H1 (cell line): Measurements from ENCODE around the gene TBC1D9. TPM values are rescaled to one million over a fixed set of nuclear protein-coding genes. Genes with fewer than 3 reads are reported as not detected.

ENCODE experiments used
- CTCF ChIA-PET: fragments of 300-600 bp; sonication (Branson Sonifier 250); formaldehyde crosslinking; loops from one replicate; lab custom pipeline; 2021; ENCODE audit not compliant: partially characterized antibody; lab: Charles Lee
- POLR2A ChIA-PET: fragments of 300-600 bp; sonication (Branson Sonifier 250); formaldehyde crosslinking; loops from one replicate; lab custom pipeline; 2021; ENCODE audit warnings: inconsistent platforms; ENCODE audit not compliant: partially characterized antibody; lab: Charles Lee
- DNase-seq, 2 experiments: peaks; one replicate each; pipeline versions ENCODE4 v3.0.0 to v3.0.0-alpha.2; 2010 to 2022; ENCODE audit warnings: low spot score in 2 of 2, low read depth in 1 of 2, mixed read lengths in 1 of 2
- FAIRE-seq: peaks from 2 replicates; lab custom pipeline; 2011; peaks lifted over from hg19 to GRCh38; lab: Jason Lieb, UNC
- H2AFZ ChIP-seq: 2 replicates; pipeline ENCODE4 v1.8.1; 2012; ENCODE audit warnings: low read length, inconsistent platforms
- H2AK5ac ChIP-seq: 2 replicates; pipeline ENCODE4 v1.6.1; 2013; ENCODE audit warnings: low read depth, low read length
- H2BK120ac ChIP-seq: replicated peaks from 2 replicates; pipeline ENCODE3; 2013; ENCODE audit warnings: low read depth, low read length, inconsistent platforms
- H2BK12ac ChIP-seq: 2 replicates; pipeline ENCODE4 v1.6.1; 2013; ENCODE audit warnings: low read depth, low read length
- H2BK15ac ChIP-seq: 2 replicates; pipeline ENCODE4 v1.6.1; 2013; ENCODE audit warnings: low read length
- H2BK20ac ChIP-seq: 2 replicates; pipeline ENCODE4 v1.6.1; 2013; ENCODE audit warnings: low read length
- H2BK5ac ChIP-seq: 2 replicates; pipeline ENCODE4 v1.6.1; 2013; ENCODE audit warnings: low read depth, low read length
- H3K14ac ChIP-seq: 2 replicates; pipeline ENCODE4 v1.6.1; 2013; ENCODE audit warnings: inconsistent platforms; ENCODE audit not compliant: insufficient read length
- H3K18ac ChIP-seq: 2 replicates; pipeline ENCODE4 v1.6.1; 2013; ENCODE audit warnings: low read length; ENCODE audit errors: extremely low read depth
- H3K23ac ChIP-seq: 2 replicates; pipeline ENCODE4 v1.6.1; 2013; ENCODE audit warnings: inconsistent platforms; ENCODE audit not compliant: insufficient read length
- H3K23me2 ChIP-seq: 2 replicates; pipeline ENCODE4 v1.6.1; 2013; ENCODE audit warnings: low read depth, low read length
- H3K27ac ChIP-seq: 2 replicates; pipeline ENCODE4 v1.6.1; 2011; ENCODE audit warnings: low read depth, low read length, inconsistent platforms
- H3K27me3 ChIP-seq, 4 experiments: replicated peaks in 1 of 4; 1 replicate in 1 of 4; 2 replicates in 3 of 4; pipeline versions ENCODE4 v1.6.1 to v1.8.1; 2011 to 2013; ENCODE audit warnings: low read length in 3 of 4, mild to moderate bottlenecking in 3 of 4, inconsistent platforms in 2 of 4, mixed read lengths in 2 of 4, moderate library complexity in 1 of 4; ENCODE audit not compliant: control insufficient read depth in 3 of 4, insufficient read depth in 3 of 4; ENCODE audit errors: extremely low read depth in 1 of 4
- H3K36me3 ChIP-seq, 4 experiments: 2 replicates each; pipeline versions ENCODE4 v1.6.1 to v1.8.1; 2011 to 2013; ENCODE audit warnings: mild to moderate bottlenecking in 4 of 4, low read length in 3 of 4, moderate library complexity in 2 of 4, control low read depth in 1 of 4, inconsistent platforms in 1 of 4; ENCODE audit not compliant: insufficient read depth in 4 of 4, control insufficient read depth in 2 of 4
- H3K4ac ChIP-seq: replicated peaks from 2 replicates; pipeline ENCODE3; 2013; ENCODE audit warnings: low read length, low read depth, mixed read lengths, inconsistent platforms; ENCODE audit not compliant: insufficient read length
- H3K4me1 ChIP-seq, 4 experiments: replicated peaks in 1 of 4; 1 replicate in 1 of 4; 2 replicates in 3 of 4; pipeline versions ENCODE4 v1.6.1 to v1.8.1; 2011 to 2013; ENCODE audit warnings: low read length in 3 of 4, inconsistent platforms in 2 of 4, mixed read lengths in 1 of 4; ENCODE audit not compliant: insufficient read depth in 4 of 4, control insufficient read depth in 3 of 4
- H3K4me2 ChIP-seq, 2 experiments: 2 replicates each; pipeline versions ENCODE4 v1.6.1 to v1.8.1; 2011 to 2013; ENCODE audit warnings: low read depth in 2 of 2, low read length in 2 of 2, control low read depth in 1 of 2, inconsistent platforms in 1 of 2, mild to moderate bottlenecking in 1 of 2; ENCODE audit not compliant: insufficient read depth in 1 of 2
- H3K4me3 ChIP-seq, 4 experiments: fragments of 200-600, 300-600 bp in 1 of 4; sonication (generic), shearing (Covaris generic), sonication (Bioruptor Twin) in 1 of 4; 2 replicates each; pipeline versions ENCODE4 v1.5.1 to v1.8.1; 2011 to 2016; ENCODE audit warnings: low read length in 4 of 4, low read depth in 3 of 4, control low read depth in 2 of 4, inconsistent platforms in 2 of 4, mild to moderate bottlenecking in 2 of 4, mixed read lengths in 1 of 4, moderate library complexity in 1 of 4; ENCODE audit not compliant: insufficient read depth in 2 of 4; ENCODE audit errors: extremely low read depth in 1 of 4
- H3K56ac ChIP-seq: replicated peaks from 2 replicates; pipeline ENCODE3; 2013; ENCODE audit warnings: low read depth, mild to moderate bottlenecking, mixed read lengths, low read length, inconsistent platforms; ENCODE audit not compliant: insufficient read length
- H3K79me1 ChIP-seq: 2 replicates; pipeline ENCODE4 v1.6.1; 2013; ENCODE audit warnings: low read depth, low read length, control low read depth
- H3K79me2 ChIP-seq, 2 experiments: 2 replicates each; pipeline versions ENCODE4 v1.6.1 to v1.8.1; 2012 to 2013; ENCODE audit warnings: low read length in 2 of 2, mild to moderate bottlenecking in 2 of 2, inconsistent platforms in 1 of 2; ENCODE audit not compliant: insufficient read depth in 2 of 2, control insufficient read depth in 1 of 2
- H3K9ac ChIP-seq, 4 experiments: replicated peaks in 1 of 4; 1 replicate in 1 of 4; 2 replicates in 3 of 4; pipeline versions ENCODE4 v1.6.1 to v1.8.1; 2011 to 2013; ENCODE audit warnings: low read depth in 3 of 4, low read length in 3 of 4, control low read depth in 2 of 4, mild to moderate bottlenecking in 2 of 4, moderate library complexity in 2 of 4, inconsistent platforms in 1 of 4; ENCODE audit errors: extremely low read depth in 1 of 4
- H3K9me3 ChIP-seq, 2 experiments: 2 replicates each; pipeline versions ENCODE4 v1.6.1 to v1.8.1; 2012 to 2013; ENCODE audit warnings: mild to moderate bottlenecking in 2 of 2, moderate library complexity in 2 of 2, control low read depth in 1 of 2, inconsistent platforms in 1 of 2, low read depth in 1 of 2, low read length in 1 of 2, mixed read lengths in 1 of 2; ENCODE audit not compliant: insufficient read depth in 2 of 2
- H4K20me1 ChIP-seq, 2 experiments: replicated peaks in 1 of 2; 2 replicates each; pipeline versions ENCODE3 to v1.8.1; 2011 to 2013; ENCODE audit warnings: inconsistent platforms in 2 of 2, low read length in 2 of 2, mild to moderate bottlenecking in 1 of 2; ENCODE audit not compliant: insufficient read depth in 2 of 2, control insufficient read depth in 1 of 2
- H4K5ac ChIP-seq: 2 replicates; pipeline ENCODE4 v1.6.1; 2013; ENCODE audit warnings: low read length, low read depth, mixed read lengths, inconsistent platforms; ENCODE audit not compliant: insufficient read length
- H4K8ac ChIP-seq: 2 replicates; pipeline ENCODE4 v1.8.0; 2013; ENCODE audit warnings: mild to moderate bottlenecking, moderate library complexity, low read length, inconsistent platforms; ENCODE audit not compliant: insufficient read depth; ENCODE audit errors: extremely low read depth
- H4K91ac ChIP-seq: replicated peaks from 2 replicates; pipeline ENCODE3; 2013; ENCODE audit warnings: low read length, mixed read lengths, inconsistent platforms; ENCODE audit not compliant: insufficient read length
- FOSL1 ChIP-seq: IDR thresholded peaks from 2 replicates; pipeline ENCODE4 v1.6.1; 2011; ENCODE audit warnings: mild to moderate bottlenecking, low read depth, low read length, moderate library complexity; ENCODE audit not compliant: insufficient read depth
- KDM1A ChIP-seq: fragments of 200-600, 300-600 bp; sonication (generic); IDR thresholded peaks from 2 replicates; pipeline ENCODE4 v1.7.1; 2016; ENCODE audit warnings: mild to moderate bottlenecking, low read length, borderline replicate concordance
- PHF8 ChIP-seq: fragments of 200-600 bp; sonication (generic); conservative IDR thresholded peaks from 2 replicates; pipeline ENCODE4 v1.7.1; 2012; ENCODE audit warnings: low read depth, mild to moderate bottlenecking, inconsistent platforms, low read length, moderate library complexity
- SIN3A ChIP-seq, 2 experiments: IDR thresholded peaks in 1 of 2; conservative IDR thresholded peaks in 1 of 2; 2 replicates each; pipeline ENCODE4 v1.6.1; 2011 to 2012; ENCODE audit warnings: low read length in 2 of 2, improper control_type of control experiment in 1 of 2, low read depth in 1 of 2, mild to moderate bottlenecking in 1 of 2
- SUZ12 ChIP-seq: fragments of 200-600 bp; sonication (generic); IDR thresholded peaks from 2 replicates; pipeline ENCODE4 v1.6.1; 2012; ENCODE audit warnings: mild to moderate bottlenecking, inconsistent platforms, low read length, moderate library complexity, mixed read lengths
- TAF7 ChIP-seq: optimal IDR thresholded peaks from 2 replicates; pipeline ENCODE3; 2011; ENCODE audit warnings: low read depth, mild to moderate bottlenecking, inconsistent platforms, low read length, moderate library complexity, borderline replicate concordance
- WGBS, 2 experiments: shearing (Covaris generic) in 1 of 2; methylation state at CpG; one replicate each; pipeline versions ENCODE4 v1.1.6 to v1.1.7; 2013 to 2015; ENCODE audit warnings: low lambda C conversion rate in 2 of 2, mixed read lengths in 2 of 2, inconsistent platforms in 1 of 2, low coverage in 1 of 2, missing lambda C conversion rate in 1 of 2; ENCODE audit not compliant: insufficient replicate concordance in 2 of 2, insufficient coverage in 1 of 2, insufficient read length in 1 of 2; ENCODE audit errors: extremely low coverage in 1 of 2, missing lambda C conversion rate in 1 of 2; 5-methylcytosine and 5-hydroxymethylcytosine counted together
- polyA plus RNA-seq, 7 experiments: library from polyadenylated mRNA; depleted of rRNA in 3 of 7; stranded (reverse) in 5 of 7; unstranded in 2 of 7; fragments of >200 nt in 5 of 7; fragments of 200-250 nt in 2 of 7; gene quantifications; 1 replicate in 5 of 7; 2 replicates in 1 of 7; 4 replicates in 1 of 7; pipeline versions ENCODE4 v1.2.1 to v1.2.3, GENCODE V29; 2011 to 2013; ENCODE audit warnings: missing spikeins in 2 of 7, mixed read lengths in 2 of 7
- total RNA-seq: library from RNA; stranded (reverse); fragmentation: NEBNext Ultra II Directional; extraction: Animal tissue kit (Norgen Biotek cat#: 25700); gene quantifications from 2 replicates; pipeline ENCODE4 v1.2.1, GENCODE V29; 2021
- TF ChIP-seq, protein P1 (sequence below): IDR thresholded peaks from 2 replicates; pipeline ENCODE4 v1.6.1; 2012; ENCODE audit warnings: inconsistent platforms
- TF ChIP-seq, protein P2 (sequence below): IDR thresholded peaks from 2 replicates; pipeline ENCODE4 v1.6.1; 2012; ENCODE audit warnings: low read length, inconsistent platforms

TBC1D9 gene
- total and polyA plus RNA-seq, 2 of the 8 experiments (the other 6 are each of a cell fraction or from before 2014, with no cell fraction given): 0.94 to 1.0 TPM

GRCh38 chr4:140754918-140755773 is 1.0 kb downstream of the TBC1D9 start:
- H4K5ac ChIP-seq: no peak overlapping the region
- peaks cover 0 to 58% (median 38%) of the 10 kb centered on the region in 4 experiments; a peak in 6 of 7 replicates for H3K27me3 ChIP-seq
- H3K23ac ChIP-seq: no peak overlapping the region
- ChIA-PET POLR2A (no interaction called here), CTCF (no interaction called here)
- H2BK120ac ChIP-seq: no peak overlapping the region
- peaks cover 0 to 1% of the 10 kb centered on the region in 2 experiments for H4K20me1 ChIP-seq
- FAIRE-seq (no peak), DNase-seq (no peak)
- H3K56ac ChIP-seq: no peak overlapping the region
- no peaks in the 10 kb centered on the region for H3K36me3 ChIP-seq
- H3K14ac ChIP-seq: no peak overlapping the region
- H2AFZ ChIP-seq: no peak overlapping the region; the same call in 1 of the 2 replicates
- no peak overlapping the region for H3K27ac ChIP-seq
- H2AK5ac ChIP-seq: no peak overlapping the region
- H3K4me3 ChIP-seq: peak overlapping the region; percentile 23 to 67 (median 57)
- no peak overlapping the region for H2BK20ac ChIP-seq
- peaks cover 12% of the 10 kb centered on the region; the same call in 1 of the 2 replicates for H3K23me2 ChIP-seq
- 45% methylated on average over 7 of the region's 8 CpGs; no CpG with 5 or more reads in 1 of the 2 experiments for WGBS, 2 experiments
- no peaks in the 10 kb centered on the region for H3K79me2 ChIP-seq
- no peak overlapping the region for H4K91ac ChIP-seq
- peak overlapping the region in 2 of 4 experiments; percentile 50 to 57; a peak in 2 of 7 replicates for H3K9ac ChIP-seq
- H3K9me3 ChIP-seq: no peaks in the 10 kb centered on the region
- no peak overlapping the region for H2BK12ac ChIP-seq
- no peak overlapping the region for H2BK15ac ChIP-seq
- H3K18ac ChIP-seq: no peak overlapping the region
- H4K8ac ChIP-seq: no peak overlapping the region
- no peak overlapping the region for H3K4ac ChIP-seq
- no peaks in the 10 kb centered on the region for H3K79me1 ChIP-seq
- H2BK5ac ChIP-seq: no peak overlapping the region
- H3K4me1 ChIP-seq: peaks cover 0 to 6% (median 4%) of the 10 kb centered on the region in 4 experiments; a peak in 3 of 7 replicates
- peak overlapping the region; percentile 81 to 98 for H3K4me2 ChIP-seq
- TF ChIP-seq SIN3A (conservative IDR thresholded peaks at IDR 0.05 in 1 of 2, IDR thresholded peaks at IDR 0.05 in 1 of 2; ENCODE audit: low read depth in 1 of 2, low read length in 2 of 2) (no peak), TAF7 (no peak), KDM1A (no peak), SUZ12 (no peak), PHF8 (no peak), FOSL1 (no peak)
- TF ChIP-seq, protein P1, sequence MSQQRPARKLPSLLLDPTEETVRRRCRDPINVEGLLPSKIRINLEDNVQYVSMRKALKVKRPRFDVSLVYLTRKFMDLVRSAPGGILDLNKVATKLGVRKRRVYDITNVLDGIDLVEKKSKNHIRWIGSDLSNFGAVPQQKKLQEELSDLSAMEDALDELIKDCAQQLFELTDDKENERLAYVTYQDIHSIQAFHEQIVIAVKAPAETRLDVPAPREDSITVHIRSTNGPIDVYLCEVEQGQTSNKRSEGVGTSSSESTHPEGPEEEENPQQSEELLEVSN: no peak
- TF ChIP-seq, protein P2, sequence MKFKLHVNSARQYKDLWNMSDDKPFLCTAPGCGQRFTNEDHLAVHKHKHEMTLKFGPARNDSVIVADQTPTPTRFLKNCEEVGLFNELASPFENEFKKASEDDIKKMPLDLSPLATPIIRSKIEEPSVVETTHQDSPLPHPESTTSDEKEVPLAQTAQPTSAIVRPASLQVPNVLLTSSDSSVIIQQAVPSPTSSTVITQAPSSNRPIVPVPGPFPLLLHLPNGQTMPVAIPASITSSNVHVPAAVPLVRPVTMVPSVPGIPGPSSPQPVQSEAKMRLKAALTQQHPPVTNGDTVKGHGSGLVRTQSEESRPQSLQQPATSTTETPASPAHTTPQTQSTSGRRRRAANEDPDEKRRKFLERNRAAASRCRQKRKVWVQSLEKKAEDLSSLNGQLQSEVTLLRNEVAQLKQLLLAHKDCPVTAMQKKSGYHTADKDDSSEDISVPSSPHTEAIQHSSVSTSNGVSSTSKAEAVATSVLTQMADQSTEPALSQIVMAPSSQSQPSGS: no peak
